Endothelial cell of umbilical vein (primary cell): Measurements from ENCODE around the gene GTF3C4.

Experiments used
- EZH2 ChIP-seq: IDR thresholded peaks from 2 replicates; pipeline ENCODE4 v1.6.1; 2012; ENCODE audit warnings: borderline replicate concordance, low read depth, mild to moderate bottlenecking, moderate library complexity, low read length, inconsistent platforms; ENCODE audit not compliant: severe bottlenecking
- GATA2 ChIP-seq: IDR thresholded peaks from 2 replicates; pipeline ENCODE4 v1.7.0; 2011; ENCODE audit warnings: low read depth, mild to moderate bottlenecking, moderate library complexity, mixed read lengths, low read length; ENCODE audit not compliant: insufficient read length, insufficient read depth
- POLR2A ChIP-seq: IDR thresholded peaks from 2 replicates; pipeline ENCODE4 v1.6.1; 2012; ENCODE audit warnings: low read depth, mild to moderate bottlenecking, control low read depth, low read length
- POLR2AphosphoS5 ChIP-seq: IDR thresholded peaks from 2 replicates; pipeline ENCODE4 v1.6.1; 2012; ENCODE audit warnings: low read depth, mild to moderate bottlenecking, control low read depth, low read length, moderate library complexity; ENCODE audit not compliant: insufficient read depth
- TF ChIP-seq, protein P1 (sequence below), 2 donors: IDR thresholded peaks; 1 replicate in 1 of 2; 2 replicates in 1 of 2; pipeline ENCODE4 v1.5.1; 2011; ENCODE audit warnings: low read length in 2 of 2, mild to moderate bottlenecking in 2 of 2, moderate library complexity in 2 of 2, control low read depth in 1 of 2, inconsistent platforms in 1 of 2, low read depth in 1 of 2; ENCODE audit not compliant: insufficient read depth in 1 of 2; ENCODE audit errors: extremely low read depth in 1 of 2
- TF ChIP-seq, protein P2 (sequence below): IDR thresholded peaks from 2 replicates; pipeline ENCODE4 v1.6.1; 2011; ENCODE audit not compliant: insufficient read depth, insufficient read length

DNA sequence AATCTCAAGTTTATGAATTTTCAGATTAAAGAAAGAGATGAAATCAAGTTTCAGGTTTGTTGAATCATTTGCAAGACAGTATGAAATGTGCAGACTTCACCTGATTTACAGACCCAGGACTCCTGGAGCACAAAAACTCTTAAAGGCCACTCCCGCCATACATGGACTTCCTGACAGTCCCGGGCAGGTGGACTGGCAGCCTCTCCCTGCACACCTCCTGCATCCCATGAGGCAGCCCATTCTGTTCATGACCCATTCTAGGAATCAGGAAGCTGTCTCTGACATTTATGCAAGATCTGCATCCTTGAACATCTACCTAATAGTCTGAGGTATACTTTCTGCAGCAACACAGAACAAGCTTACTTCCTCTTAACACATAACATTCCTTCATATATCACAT, 6.4 kb upstream of the GTF3C4 start:
- TF ChIP-seq, protein P1, sequence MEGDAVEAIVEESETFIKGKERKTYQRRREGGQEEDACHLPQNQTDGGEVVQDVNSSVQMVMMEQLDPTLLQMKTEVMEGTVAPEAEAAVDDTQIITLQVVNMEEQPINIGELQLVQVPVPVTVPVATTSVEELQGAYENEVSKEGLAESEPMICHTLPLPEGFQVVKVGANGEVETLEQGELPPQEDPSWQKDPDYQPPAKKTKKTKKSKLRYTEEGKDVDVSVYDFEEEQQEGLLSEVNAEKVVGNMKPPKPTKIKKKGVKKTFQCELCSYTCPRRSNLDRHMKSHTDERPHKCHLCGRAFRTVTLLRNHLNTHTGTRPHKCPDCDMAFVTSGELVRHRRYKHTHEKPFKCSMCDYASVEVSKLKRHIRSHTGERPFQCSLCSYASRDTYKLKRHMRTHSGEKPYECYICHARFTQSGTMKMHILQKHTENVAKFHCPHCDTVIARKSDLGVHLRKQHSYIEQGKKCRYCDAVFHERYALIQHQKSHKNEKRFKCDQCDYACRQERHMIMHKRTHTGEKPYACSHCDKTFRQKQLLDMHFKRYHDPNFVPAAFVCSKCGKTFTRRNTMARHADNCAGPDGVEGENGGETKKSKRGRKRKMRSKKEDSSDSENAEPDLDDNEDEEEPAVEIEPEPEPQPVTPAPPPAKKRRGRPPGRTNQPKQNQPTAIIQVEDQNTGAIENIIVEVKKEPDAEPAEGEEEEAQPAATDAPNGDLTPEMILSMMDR (IDR thresholded peaks at IDR 0.05; ENCODE audit: extremely low read depth in 1 of 2, insufficient read depth in 1 of 2, low read depth in 1 of 2, low read length in 2 of 2): no peak
- TF ChIP-seq, protein P2, sequence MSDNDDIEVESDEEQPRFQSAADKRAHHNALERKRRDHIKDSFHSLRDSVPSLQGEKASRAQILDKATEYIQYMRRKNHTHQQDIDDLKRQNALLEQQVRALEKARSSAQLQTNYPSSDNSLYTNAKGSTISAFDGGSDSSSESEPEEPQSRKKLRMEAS: no peak
- no peak for TF ChIP-seq POLR2AphosphoS5
- no peak for TF ChIP-seq POLR2A
- no peak for TF ChIP-seq EZH2
- TF ChIP-seq GATA2: no peak
